ENCODE measurements around the gene GPC4.

DNA sequence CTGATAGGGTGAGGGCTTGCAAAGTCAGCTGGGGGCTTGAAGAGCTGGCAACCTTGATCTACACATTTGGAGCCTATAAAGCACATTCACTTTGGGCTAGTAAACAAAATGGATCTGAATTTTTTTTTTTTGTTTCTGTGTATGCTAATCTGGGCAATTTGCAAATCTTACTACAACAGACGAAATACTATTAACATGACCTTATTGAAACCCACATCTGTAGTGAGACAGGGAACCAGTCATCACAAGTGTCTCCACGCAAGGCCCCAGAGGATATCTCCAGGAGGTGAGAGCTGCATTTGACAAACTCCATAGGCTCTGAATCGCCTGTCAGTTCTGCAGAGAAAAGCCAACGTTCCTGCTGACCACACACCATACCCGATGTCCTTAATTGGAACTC is 164.1 kb downstream of the GPC4 start:
- TF ChIP-seq, protein P1, sequence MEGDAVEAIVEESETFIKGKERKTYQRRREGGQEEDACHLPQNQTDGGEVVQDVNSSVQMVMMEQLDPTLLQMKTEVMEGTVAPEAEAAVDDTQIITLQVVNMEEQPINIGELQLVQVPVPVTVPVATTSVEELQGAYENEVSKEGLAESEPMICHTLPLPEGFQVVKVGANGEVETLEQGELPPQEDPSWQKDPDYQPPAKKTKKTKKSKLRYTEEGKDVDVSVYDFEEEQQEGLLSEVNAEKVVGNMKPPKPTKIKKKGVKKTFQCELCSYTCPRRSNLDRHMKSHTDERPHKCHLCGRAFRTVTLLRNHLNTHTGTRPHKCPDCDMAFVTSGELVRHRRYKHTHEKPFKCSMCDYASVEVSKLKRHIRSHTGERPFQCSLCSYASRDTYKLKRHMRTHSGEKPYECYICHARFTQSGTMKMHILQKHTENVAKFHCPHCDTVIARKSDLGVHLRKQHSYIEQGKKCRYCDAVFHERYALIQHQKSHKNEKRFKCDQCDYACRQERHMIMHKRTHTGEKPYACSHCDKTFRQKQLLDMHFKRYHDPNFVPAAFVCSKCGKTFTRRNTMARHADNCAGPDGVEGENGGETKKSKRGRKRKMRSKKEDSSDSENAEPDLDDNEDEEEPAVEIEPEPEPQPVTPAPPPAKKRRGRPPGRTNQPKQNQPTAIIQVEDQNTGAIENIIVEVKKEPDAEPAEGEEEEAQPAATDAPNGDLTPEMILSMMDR (conservative IDR thresholded peaks at IDR 0.05 in 1 of 2, IDR thresholded peaks at IDR 0.05 in 1 of 2; ENCODE audit: extremely low read depth in 1 of 2, insufficient read depth in 1 of 2, low read depth in 1 of 2, low read length in 2 of 2): no peak
- TF ChIP-seq EZH2 (IDR thresholded peaks at IDR 0.05; ENCODE audit: borderline replicate concordance, low read length): no peak
